ENCODE results near the gene C6orf132.

DNA sequence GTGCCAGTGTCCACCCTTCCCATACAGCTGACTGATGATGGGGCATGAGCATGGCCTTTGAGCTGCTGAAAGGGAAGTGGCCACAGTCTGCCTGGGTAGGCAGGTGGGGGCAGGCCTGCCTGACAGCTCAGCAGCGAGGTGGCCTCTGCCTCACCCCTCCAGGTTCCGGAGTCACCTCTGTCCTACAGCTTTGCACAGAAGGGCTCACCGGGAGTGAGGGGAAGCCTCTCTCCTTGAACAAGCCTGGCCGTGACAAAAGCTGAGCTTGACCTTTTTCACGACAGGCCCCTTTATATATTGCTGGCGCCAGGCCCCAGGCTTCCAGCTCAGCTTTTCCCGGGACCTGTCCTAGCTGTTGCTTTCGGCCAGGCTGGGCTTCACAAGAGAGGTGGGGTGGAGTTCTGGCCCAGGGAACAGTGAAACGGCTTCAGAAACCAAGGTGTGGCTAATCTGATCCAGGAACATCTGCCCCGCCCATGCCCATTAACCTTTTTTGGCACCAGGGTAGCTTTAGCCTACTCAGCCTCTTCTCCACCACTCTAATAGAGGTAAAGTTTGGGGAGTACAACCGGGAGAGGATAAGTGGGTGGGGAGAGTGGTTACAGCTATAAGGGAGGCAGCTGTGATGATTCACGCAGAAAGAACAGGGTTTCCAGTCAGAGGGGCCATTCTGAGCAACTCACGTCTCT, 42.9 kb downstream of the C6orf132 start:
- TF ChIP-seq EZH2 (IDR thresholded peaks at IDR 0.05; ENCODE audit: low read depth): no peak
- TF ChIP-seq, protein P1, sequence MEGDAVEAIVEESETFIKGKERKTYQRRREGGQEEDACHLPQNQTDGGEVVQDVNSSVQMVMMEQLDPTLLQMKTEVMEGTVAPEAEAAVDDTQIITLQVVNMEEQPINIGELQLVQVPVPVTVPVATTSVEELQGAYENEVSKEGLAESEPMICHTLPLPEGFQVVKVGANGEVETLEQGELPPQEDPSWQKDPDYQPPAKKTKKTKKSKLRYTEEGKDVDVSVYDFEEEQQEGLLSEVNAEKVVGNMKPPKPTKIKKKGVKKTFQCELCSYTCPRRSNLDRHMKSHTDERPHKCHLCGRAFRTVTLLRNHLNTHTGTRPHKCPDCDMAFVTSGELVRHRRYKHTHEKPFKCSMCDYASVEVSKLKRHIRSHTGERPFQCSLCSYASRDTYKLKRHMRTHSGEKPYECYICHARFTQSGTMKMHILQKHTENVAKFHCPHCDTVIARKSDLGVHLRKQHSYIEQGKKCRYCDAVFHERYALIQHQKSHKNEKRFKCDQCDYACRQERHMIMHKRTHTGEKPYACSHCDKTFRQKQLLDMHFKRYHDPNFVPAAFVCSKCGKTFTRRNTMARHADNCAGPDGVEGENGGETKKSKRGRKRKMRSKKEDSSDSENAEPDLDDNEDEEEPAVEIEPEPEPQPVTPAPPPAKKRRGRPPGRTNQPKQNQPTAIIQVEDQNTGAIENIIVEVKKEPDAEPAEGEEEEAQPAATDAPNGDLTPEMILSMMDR (conservative IDR thresholded peaks at IDR 0.05): no peak

Measured in PC-9 (cell line).